ENCODE measurements around the gene TIGD3. TPM values are rescaled to one million over a fixed set of nuclear protein-coding genes. Genes with fewer than 3 reads are reported as not detected.
"Not testable (repeated sequence)": the region's sequence is repeated elsewhere in the genome, so short reads cannot be mapped to it uniquely, and the experiment has no call there.

The TIGD3 gene
- total RNA-seq, 1 donor from 2014 or later, result not detected

- no peak for DNase-seq (ENCODE audit: low read depth)
Measured at GRCh38 chr11:65325435-65325834, 29.1 kb upstream of the TIGD3 start.

GRCh38 chr11:65327021-65327420, 27.5 kb upstream of the TIGD3 start:
- no peak for DNase-seq (ENCODE audit: low read depth)

GRCh38 chr11:65329478-65329877, 25.1 kb upstream of the TIGD3 start:
- no peak for DNase-seq (ENCODE audit: low read depth)

- DNase-seq (ENCODE audit: low read depth), result peak; percentile 86
Measured at GRCh38 chr11:65329944-65330403, 24.6 kb upstream of the TIGD3 start.

GRCh38 chr11:65330544-65330943, 24.0 kb upstream of the TIGD3 start:
- no peak for DNase-seq (ENCODE audit: low read depth)

GRCh38 chr11:65332591-65332990, 22.0 kb upstream of the TIGD3 start:
- DNase-seq (ENCODE audit: low read depth), result not testable (repeated sequence)

- DNase-seq (ENCODE audit: low read depth), result peak; percentile 32
Measured at GRCh38 chr11:65334696-65335295, 19.8 kb upstream of the TIGD3 start.

- no peak for DNase-seq (ENCODE audit: low read depth)
Measured at GRCh38 chr11:65338676-65339075, 15.9 kb upstream of the TIGD3 start.

- no peak for DNase-seq (ENCODE audit: low read depth)
Measured at GRCh38 chr11:65340226-65340625, 14.3 kb upstream of the TIGD3 start.

- no peak for DNase-seq (ENCODE audit: low read depth)
Measured at GRCh38 chr11:65341856-65342255, 12.7 kb upstream of the TIGD3 start.

GRCh38 chr11:65351511-65351910, 3.0 kb upstream of the TIGD3 start:
- DNase-seq (ENCODE audit: low read depth), result no peak

GRCh38 chr11:65352783-65353182, 1.8 kb upstream of the TIGD3 start:
- peak; percentile 22 for DNase-seq (ENCODE audit: low read depth)

- DNase-seq (ENCODE audit: low read depth), result no peak
Measured at GRCh38 chr11:65353376-65353775, 1.2 kb upstream of the TIGD3 start.

- DNase-seq (ENCODE audit: low read depth), result no peak
Measured at GRCh38 chr11:65353900-65354264, 669 bp upstream of the TIGD3 start.

- DNase-seq (ENCODE audit: low read depth), result no peak
Measured at GRCh38 chr11:65355013-65355775, 643 bp downstream of the TIGD3 start.

GRCh38 chr11:65355776-65356393, 1.3 kb downstream of the TIGD3 start:
- peak; percentile 19 for DNase-seq (ENCODE audit: low read depth)

GRCh38 chr11:65356394-65356972, 1.9 kb downstream of the TIGD3 start:
- no peak for DNase-seq (ENCODE audit: low read depth)

GRCh38 chr11:65357856-65358356, 3.4 kb downstream of the TIGD3 start:
- DNase-seq (ENCODE audit: low read depth), result peak; percentile 21

- no peak for DNase-seq (ENCODE audit: low read depth)
Measured at GRCh38 chr11:65362320-65362931, 7.9 kb downstream of the TIGD3 start.

GRCh38 chr11:65362966-65363365, 8.4 kb downstream of the TIGD3 start:
- no peak for DNase-seq (ENCODE audit: low read depth)

GRCh38 chr11:65363770-65364169, 9.2 kb downstream of the TIGD3 start:
- DNase-seq (ENCODE audit: low read depth), result no peak

- peak; percentile 86 for DNase-seq (ENCODE audit: low read depth)
Measured at GRCh38 chr11:65366340-65366773, 11.8 kb downstream of the TIGD3 start.
